Upper lobe of right lung (tissue), 1 donor: ENCODE results near the gene TSTD2. TPM values are rescaled to one million over a fixed set of nuclear protein-coding genes. Genes with fewer than 3 reads are reported as not detected.

Experiments
- ATAC-seq: fragments of 200-7000 bp; cut with Tn5 transposase; one replicate; pipeline ENCODE4 v1.9.1; 2020; ENCODE audit warnings: mild to moderate bottlenecking, moderate library complexity
- DNase-seq: peaks from one replicate; pipeline ENCODE4 v3.0.0-alpha.2; 2020
- H3K27ac ChIP-seq: fragments of 200-600 bp; one replicate; pipeline ENCODE4 v1.8.0; 2022
- H3K27me3 ChIP-seq: fragments of 200-600 bp; one replicate; pipeline ENCODE4 v1.8.0; 2022; ENCODE audit warnings: mild to moderate bottlenecking
- H3K36me3 ChIP-seq: fragments of 200-600 bp; one replicate; pipeline ENCODE4 v1.8.0; 2022
- H3K4me1 ChIP-seq: fragments of 200-600 bp; one replicate; pipeline ENCODE4 v1.8.0; 2022
- H3K4me3 ChIP-seq: fragments of 200-600 bp; one replicate; pipeline ENCODE4 v1.8.0; 2022; ENCODE audit warnings: mild to moderate bottlenecking
- H3K9me3 ChIP-seq: fragments of 200-600 bp; one replicate; pipeline ENCODE4 v1.8.0; 2022
- intact Hi-C: fragments of 100-400 bp; cut with DNase I; formaldehyde crosslinking; loops from one replicate; pipeline ENCODE4 v1.11.0; 2022
- total RNA-seq: library from RNA; stranded (reverse); fragmentation: NEBNext Ultra II Directional; extraction: Animal tissue kit (Norgen Biotek cat#: 25700); gene quantifications from one replicate; pipeline ENCODE4 v1.2.1, GENCODE V29; 2021
- TF ChIP-seq, protein P1 (sequence below): fragments of 200-600 bp; IDR thresholded peaks from one replicate; pipeline ENCODE4 v1.8.0; 2022; ENCODE audit warnings: antibody characterized with exemption
- donor health status: DM: no; HTN: yes; CAD: no; lungs with severe emphysema.

Gene TSTD2
- total RNA-seq, 1 donor from 2014 or later: 20.0 TPM

DNA sequence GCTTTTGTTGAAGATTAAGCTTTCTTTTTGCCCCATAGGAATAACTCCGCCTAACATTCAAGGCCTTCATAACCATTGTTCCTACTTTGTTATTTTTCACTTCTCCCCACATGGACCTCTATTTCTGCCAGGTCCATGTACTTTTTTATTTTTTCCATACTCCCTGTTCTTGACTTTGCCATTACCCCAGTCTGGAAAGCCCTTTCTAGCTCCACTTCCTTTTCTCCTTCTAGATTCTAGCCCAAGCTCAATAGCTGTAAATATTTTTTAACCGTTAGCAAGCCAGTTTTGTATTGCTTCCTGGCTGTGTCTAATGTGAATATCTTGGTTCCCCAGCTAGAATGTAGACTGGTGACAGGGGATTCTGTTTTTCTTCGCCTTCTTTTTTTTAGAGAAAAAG is 26.6 kb upstream of the TSTD2 start:
- H3K27me3 ChIP-seq: no peaks in the 10 kb centered on the region
- no peak for DNase-seq
- no peak overlapping the region for H3K4me3 ChIP-seq
- no peaks in the 10 kb centered on the region for H3K9me3 ChIP-seq
- TF ChIP-seq, protein P1, sequence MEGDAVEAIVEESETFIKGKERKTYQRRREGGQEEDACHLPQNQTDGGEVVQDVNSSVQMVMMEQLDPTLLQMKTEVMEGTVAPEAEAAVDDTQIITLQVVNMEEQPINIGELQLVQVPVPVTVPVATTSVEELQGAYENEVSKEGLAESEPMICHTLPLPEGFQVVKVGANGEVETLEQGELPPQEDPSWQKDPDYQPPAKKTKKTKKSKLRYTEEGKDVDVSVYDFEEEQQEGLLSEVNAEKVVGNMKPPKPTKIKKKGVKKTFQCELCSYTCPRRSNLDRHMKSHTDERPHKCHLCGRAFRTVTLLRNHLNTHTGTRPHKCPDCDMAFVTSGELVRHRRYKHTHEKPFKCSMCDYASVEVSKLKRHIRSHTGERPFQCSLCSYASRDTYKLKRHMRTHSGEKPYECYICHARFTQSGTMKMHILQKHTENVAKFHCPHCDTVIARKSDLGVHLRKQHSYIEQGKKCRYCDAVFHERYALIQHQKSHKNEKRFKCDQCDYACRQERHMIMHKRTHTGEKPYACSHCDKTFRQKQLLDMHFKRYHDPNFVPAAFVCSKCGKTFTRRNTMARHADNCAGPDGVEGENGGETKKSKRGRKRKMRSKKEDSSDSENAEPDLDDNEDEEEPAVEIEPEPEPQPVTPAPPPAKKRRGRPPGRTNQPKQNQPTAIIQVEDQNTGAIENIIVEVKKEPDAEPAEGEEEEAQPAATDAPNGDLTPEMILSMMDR: no peak
- H3K4me1 ChIP-seq: no peaks in the 10 kb centered on the region
- intact Hi-C loops: no loop called here
- H3K27ac ChIP-seq: no peak overlapping the region
- no peak for ATAC-seq
- H3K36me3 ChIP-seq: peaks cover 99% of the 10 kb centered on the region

DNA sequence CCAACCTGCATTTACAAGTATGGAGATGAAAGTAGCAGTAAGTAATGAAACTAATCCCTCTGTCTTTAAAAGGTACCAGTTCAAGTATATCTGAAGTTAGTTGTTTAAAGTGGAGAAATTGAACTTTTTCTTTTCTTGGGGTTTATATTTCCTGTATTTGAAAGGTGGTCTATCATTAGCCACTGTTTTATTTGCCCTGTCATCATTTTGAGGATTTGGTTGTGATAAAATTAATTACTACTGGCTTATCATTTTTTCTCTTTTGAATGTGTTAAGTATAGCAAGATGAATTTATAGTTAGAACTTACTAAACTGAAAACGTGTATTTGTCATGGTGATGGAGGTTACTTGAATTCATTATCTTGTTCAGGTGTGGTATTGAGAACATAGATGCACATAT is 25.5 kb upstream of the TSTD2 start:
- Histone ChIP-seq H3K4me3 (no peak overlapping the region), H3K27ac (no peak overlapping the region), H3K9me3 (no peaks in the 10 kb centered on the region), H3K36me3 (peaks cover 99% of the 10 kb centered on the region), H3K4me1 (no peaks in the 10 kb centered on the region), H3K27me3 (no peaks in the 10 kb centered on the region)
- TF ChIP-seq, protein P1: no peak
- ATAC-seq: no peak
- no peak for DNase-seq
- intact Hi-C loops: no loop called here

DNA sequence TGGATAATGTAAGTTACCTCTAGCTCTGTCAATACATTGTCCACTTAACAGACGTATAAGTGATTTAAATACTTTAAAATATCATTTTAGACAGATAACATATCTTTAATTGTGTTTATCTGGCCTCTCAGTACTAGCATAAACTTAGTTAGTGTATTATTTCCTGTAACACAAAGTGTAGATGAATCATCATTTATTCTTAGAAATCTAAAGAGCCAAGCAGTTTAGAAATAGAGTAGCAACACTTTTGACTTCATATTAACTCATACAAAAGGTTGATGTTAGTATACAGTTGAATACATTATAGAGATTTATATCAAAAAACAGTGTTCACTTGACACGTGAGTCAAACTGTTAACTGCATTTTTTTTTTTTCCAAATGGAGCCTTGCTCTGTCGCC is 18.5 kb upstream of the TSTD2 start:
- Histone ChIP-seq H3K9me3 (no peaks in the 10 kb centered on the region), H3K36me3 (peaks cover 98% of the 10 kb centered on the region), H3K27ac (no peak overlapping the region), H3K27me3 (no peaks in the 10 kb centered on the region), H3K4me3 (no peak overlapping the region), H3K4me1 (peaks cover 4% of the 10 kb centered on the region)
- ATAC-seq (no peak), DNase-seq (no peak)
- TF ChIP-seq, protein P1: no peak
- intact Hi-C loops: no loop called here

DNA sequence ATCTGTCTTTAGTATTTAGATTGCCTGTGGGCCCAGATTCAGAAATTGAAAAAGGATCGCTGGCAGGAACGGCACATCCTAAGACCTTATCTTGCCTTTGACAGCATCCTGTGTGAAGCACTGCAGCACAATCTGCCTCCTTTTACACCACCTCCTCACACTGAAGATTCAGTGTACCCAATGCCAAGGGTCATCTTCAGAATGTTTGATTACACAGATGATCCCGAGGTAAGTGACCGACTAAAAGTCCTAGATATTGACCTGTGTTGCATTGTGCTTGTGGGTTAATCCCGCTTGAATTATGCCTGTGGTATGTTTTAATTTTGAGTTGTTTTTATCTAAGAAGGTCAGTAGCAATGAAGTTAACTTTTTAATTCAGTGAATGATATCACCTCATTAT is 14.8 kb upstream of the TSTD2 start:
- intact Hi-C loops: no loop called here
- Histone ChIP-seq H3K36me3 (peaks cover 94% of the 10 kb centered on the region), H3K27ac (no peak overlapping the region), H3K27me3 (no peaks in the 10 kb centered on the region), H3K4me1 (peaks cover 4% of the 10 kb centered on the region), H3K9me3 (no peaks in the 10 kb centered on the region), H3K4me3 (no peak overlapping the region)
- DNase-seq (no peak), ATAC-seq (no peak)
- TF ChIP-seq, protein P1: no peak

DNA sequence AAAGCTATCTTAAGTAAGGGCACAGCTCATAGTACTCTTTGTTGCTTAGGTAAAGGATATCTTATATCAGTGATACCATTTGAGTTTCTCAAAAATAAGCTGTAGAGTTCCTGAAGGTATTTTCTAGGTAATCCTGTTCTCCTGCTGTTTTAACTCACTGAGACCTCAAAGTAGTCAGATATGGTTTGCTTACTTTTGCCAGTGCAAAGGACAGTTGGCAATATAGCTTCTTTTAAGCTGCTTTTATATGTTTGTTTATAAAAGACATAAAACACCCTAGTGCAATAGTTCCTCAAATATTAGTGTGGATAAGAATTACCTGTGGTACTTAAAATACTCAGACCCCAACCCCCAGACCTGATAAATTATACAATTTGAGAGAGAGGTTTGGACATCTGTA is 12.6 kb upstream of the TSTD2 start:
- peaks cover 92% of the 10 kb centered on the region for H3K36me3 ChIP-seq
- intact Hi-C loops: no loop called here

More for the DNA sequence above, 12.6 kb upstream of the TSTD2 start:
- Histone ChIP-seq H3K27ac (no peak overlapping the region), H3K9me3 (no peaks in the 10 kb centered on the region), H3K4me3 (no peak overlapping the region), H3K27me3 (no peaks in the 10 kb centered on the region), H3K4me1 (no peaks in the 10 kb centered on the region)
- TF ChIP-seq, protein P1: no peak
- DNase-seq (no peak), ATAC-seq (no peak)
